D721Med (cell line): ENCODE measurements around the gene SCN7A.

Experiments
- DNase-seq: peaks from one replicate; pipeline ENCODE4 v3.0.0; 2011; ENCODE audit warnings: low spot score; ENCODE audit not compliant: insufficient read length
- FAIRE-seq: peaks from 2 replicates; lab custom pipeline; 2011; peaks lifted over from hg19 to GRCh38; lab: Jason Lieb, UNC
- TF ChIP-seq, protein P1 (sequence below): IDR thresholded peaks from 2 replicates; pipeline ENCODE4 v1.5.1; 2012; ENCODE audit warnings: mild to moderate bottlenecking, control low read depth; ENCODE audit not compliant: insufficient read depth; ENCODE audit errors: missing control alignments

Gene SCN7A

GRCh38 chr2:166454006-166454595, 39.9 kb downstream of the SCN7A start:
- FAIRE-seq, result no peak
- no peak for DNase-seq
- TF ChIP-seq, protein P1, sequence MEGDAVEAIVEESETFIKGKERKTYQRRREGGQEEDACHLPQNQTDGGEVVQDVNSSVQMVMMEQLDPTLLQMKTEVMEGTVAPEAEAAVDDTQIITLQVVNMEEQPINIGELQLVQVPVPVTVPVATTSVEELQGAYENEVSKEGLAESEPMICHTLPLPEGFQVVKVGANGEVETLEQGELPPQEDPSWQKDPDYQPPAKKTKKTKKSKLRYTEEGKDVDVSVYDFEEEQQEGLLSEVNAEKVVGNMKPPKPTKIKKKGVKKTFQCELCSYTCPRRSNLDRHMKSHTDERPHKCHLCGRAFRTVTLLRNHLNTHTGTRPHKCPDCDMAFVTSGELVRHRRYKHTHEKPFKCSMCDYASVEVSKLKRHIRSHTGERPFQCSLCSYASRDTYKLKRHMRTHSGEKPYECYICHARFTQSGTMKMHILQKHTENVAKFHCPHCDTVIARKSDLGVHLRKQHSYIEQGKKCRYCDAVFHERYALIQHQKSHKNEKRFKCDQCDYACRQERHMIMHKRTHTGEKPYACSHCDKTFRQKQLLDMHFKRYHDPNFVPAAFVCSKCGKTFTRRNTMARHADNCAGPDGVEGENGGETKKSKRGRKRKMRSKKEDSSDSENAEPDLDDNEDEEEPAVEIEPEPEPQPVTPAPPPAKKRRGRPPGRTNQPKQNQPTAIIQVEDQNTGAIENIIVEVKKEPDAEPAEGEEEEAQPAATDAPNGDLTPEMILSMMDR, result no peak

GRCh38 chr2:166451468-166451867, 42.6 kb downstream of the SCN7A start:
- DNase-seq (no peak), FAIRE-seq (no peak)
- TF ChIP-seq, protein P1, result no peak

GRCh38 chr2:166449439-166449838, 44.6 kb downstream of the SCN7A start:
- DNase-seq (no peak), FAIRE-seq (no peak)
- TF ChIP-seq, protein P1, result no peak

DNA sequence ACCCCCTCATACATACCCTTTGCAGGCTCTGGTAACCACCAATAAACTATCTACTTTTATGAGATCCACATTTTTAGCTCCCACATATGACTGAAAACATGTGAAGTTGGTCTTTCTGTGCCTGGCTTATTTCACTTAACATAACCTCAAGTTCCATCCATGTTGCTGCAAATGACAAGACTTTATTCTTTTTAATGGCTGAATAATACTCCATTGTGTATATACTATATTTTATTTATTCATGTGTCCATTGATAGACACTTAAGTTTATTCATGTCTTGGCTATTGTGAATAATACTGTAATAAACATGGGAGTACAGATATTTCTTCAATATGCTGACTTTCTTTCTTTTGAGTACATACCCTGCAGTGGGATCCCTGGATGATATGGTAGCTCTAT, 45.9 kb downstream of the SCN7A start:
- no peak for FAIRE-seq
- no peak for DNase-seq
- TF ChIP-seq, protein P1, result no peak

DNA sequence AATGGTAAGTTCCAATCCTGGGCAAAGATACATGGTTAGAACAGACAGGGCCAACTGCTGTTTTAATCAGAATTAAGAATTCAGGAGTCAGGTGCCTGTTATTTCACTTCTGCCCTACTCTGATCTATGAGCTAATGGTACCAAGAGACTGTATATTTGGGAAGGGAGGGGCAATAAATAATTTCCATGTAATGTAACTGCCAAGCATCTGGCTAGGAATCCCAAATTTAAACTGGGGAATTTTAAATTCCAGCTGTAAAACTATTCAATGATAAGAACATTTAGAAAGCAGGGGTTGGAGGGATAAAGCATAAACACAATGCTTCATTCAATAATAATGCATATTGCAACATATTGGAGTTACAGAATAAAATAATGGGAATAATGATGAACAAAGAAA, 49.7 kb downstream of the SCN7A start:
- TF ChIP-seq, protein P1, result no peak
- no peak for FAIRE-seq

GRCh38 chr2:166440313-166440712, 53.7 kb downstream of the SCN7A start:
- no peak for FAIRE-seq
- TF ChIP-seq, protein P1, result no peak

More for the DNA sequence above, 49.7 kb downstream of the SCN7A start:
- DNase-seq, result no peak

GRCh38 chr2:166439078-166439477, 55.0 kb downstream of the SCN7A start:
- DNase-seq, result no peak
- TF ChIP-seq, protein P1, result no peak
- FAIRE-seq, result no peak

More at GRCh38 chr2:166440313-166440712, 53.7 kb downstream of the SCN7A start:
- DNase-seq, result no peak
